ENCODE results near the gene CLTCL1. TPM values are rescaled to one million over a fixed set of nuclear protein-coding genes. Genes with fewer than 3 reads are reported as not detected.

CLTCL1 gene
- total and polyA plus RNA-seq, 9 of the 15 experiments (the other 6 are each of a cell fraction or from before 2014, with no cell fraction given) = 1.1 to 11.7 (median 5.0) TPM

GRCh38 chr22:19175602-19176174, 115.8 kb downstream of the CLTCL1 start (continued):
- TF ChIP-seq ZNF609 (CRISPR knock-in tag; IDR thresholded peaks at IDR 0.05; ENCODE audit: borderline replicate concordance) = no peak
- TF ChIP-seq, protein P1, sequence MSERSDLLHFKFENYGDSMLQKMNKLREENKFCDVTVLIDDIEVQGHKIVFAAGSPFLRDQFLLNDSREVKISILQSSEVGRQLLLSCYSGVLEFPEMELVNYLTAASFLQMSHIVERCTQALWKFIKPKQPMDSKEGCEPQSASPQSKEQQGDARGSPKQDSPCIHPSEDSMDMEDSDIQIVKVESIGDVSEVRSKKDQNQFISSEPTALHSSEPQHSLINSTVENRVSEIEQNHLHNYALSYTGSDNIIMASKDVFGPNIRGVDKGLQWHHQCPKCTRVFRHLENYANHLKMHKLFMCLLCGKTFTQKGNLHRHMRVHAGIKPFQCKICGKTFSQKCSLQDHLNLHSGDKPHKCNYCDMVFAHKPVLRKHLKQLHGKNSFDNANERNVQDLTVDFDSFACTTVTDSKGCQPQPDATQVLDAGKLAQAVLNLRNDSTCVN (CRISPR knock-in tag; IDR thresholded peaks at IDR 0.05) = no peak
- peak; percentile 70 for TF ChIP-seq CAMTA2 (CRISPR knock-in tag; conservative IDR thresholded peaks at IDR 0.05)
- peak; percentile 8 to 27 (median 25); a peak in 2 of 6 replicates for TF ChIP-seq CTCF (IDR thresholded peaks at IDR 0.05 in 2 of 3, conservative IDR thresholded peaks at IDR 0.05 in 1 of 3; ENCODE audit: insufficient read depth in 2 of 3, low read depth in 1 of 3, low read length in 3 of 3)
- no peak for TF ChIP-seq ATF4 (CRISPR knock-in tag; IDR thresholded peaks at IDR 0.05)
- TF ChIP-seq HOMEZ (CRISPR knock-in tag; IDR thresholded peaks at IDR 0.05) = peak; percentile 20; the same call in 1 of the 2 replicates
- TF ChIP-seq HNRNPLL (IDR thresholded peaks at IDR 0.05; ENCODE audit: low read depth, low read length, poor library complexity, severe bottlenecking) = peak; percentile 15
- no peak for TF ChIP-seq CBFA2T3 (IDR thresholded peaks at IDR 0.05)
- no peak for TF ChIP-seq NONO (IDR thresholded peaks at IDR 0.05; ENCODE audit: low read depth in 2 of 2, low read length in 1 of 2)
- TF ChIP-seq MYNN (IDR thresholded peaks at IDR 0.05) = no peak
- TF ChIP-seq MYNN (CRISPR knock-in tag; IDR thresholded peaks at IDR 0.05) = no peak
- TF ChIP-seq MYC (IDR thresholded peaks at IDR 0.05; ENCODE audit: low read depth, low read length) = no peak
- 0 out of 2 replicates have a peak, but pooled peaks have one; percentile 4 for TF ChIP-seq MYC (CRISPR knock-in tag; IDR thresholded peaks at IDR 0.05; ENCODE audit: borderline replicate concordance, low read depth)
- no peak for TF ChIP-seq ZNF431 (CRISPR knock-in tag; IDR thresholded peaks at IDR 0.05)
- TF ChIP-seq ZNF239 (CRISPR knock-in tag; IDR thresholded peaks at IDR 0.05) = no peak
- TF ChIP-seq, protein P2, sequence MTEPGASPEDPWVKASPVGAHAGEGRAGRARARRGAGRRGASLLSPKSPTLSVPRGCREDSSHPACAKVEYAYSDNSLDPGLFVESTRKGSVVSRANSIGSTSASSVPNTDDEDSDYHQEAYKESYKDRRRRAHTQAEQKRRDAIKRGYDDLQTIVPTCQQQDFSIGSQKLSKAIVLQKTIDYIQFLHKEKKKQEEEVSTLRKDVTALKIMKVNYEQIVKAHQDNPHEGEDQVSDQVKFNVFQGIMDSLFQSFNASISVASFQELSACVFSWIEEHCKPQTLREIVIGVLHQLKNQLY (CRISPR knock-in tag; conservative IDR thresholded peaks at IDR 0.05) = no peak
